Erythroblast (primary cell): ENCODE measurements around the gene ZNF423.

Source experiments
- GATA1 ChIP-seq: IDR thresholded peaks from 2 replicates; pipeline ENCODE4 v1.6.1; 2011; ENCODE audit warnings: low read depth, mild to moderate bottlenecking, control low read depth, low read length, moderate library complexity
- POLR2A ChIP-seq: IDR thresholded peaks from 2 replicates; pipeline ENCODE4 v1.6.1; 2011; ENCODE audit warnings: mild to moderate bottlenecking, low read length

GRCh38 chr16:49455181-49455990 is 400.5 kb downstream of the ZNF423 start:
- TF ChIP-seq POLR2A, result no peak
- no peak for TF ChIP-seq GATA1
